Endothelial cell of umbilical vein (primary cell): ENCODE results near the gene CHMP5. TPM values are rescaled to one million over a fixed set of nuclear protein-coding genes. Genes with fewer than 3 reads are reported as not detected.

Experiments
- BruUV-seq: library from RNA; stranded (reverse); fragments of 400-500 nt; replicated peaks from 2 replicates; lab custom pipeline; 2021; lab: Mats Ljungman, UMichigan
- CTCF ChIA-PET: fragments of 300-600, 350-600 bp; sonication (Branson Sonifier 250); formaldehyde crosslinking; loops from one replicate; lab custom pipeline; 2021; ENCODE audit warnings: antibody characterized with exemption, inconsistent platforms; lab: Charles Lee
- POLR2A ChIA-PET: fragments of 300-600, 350-600 bp; sonication (Branson Sonifier 250); formaldehyde crosslinking; loops from one replicate; lab custom pipeline; 2021; ENCODE audit warnings: antibody characterized with exemption, inconsistent platforms; lab: Charles Lee
- DNase-seq: peaks from one replicate; pipeline ENCODE4 v3.0.0-alpha.2; 2011; ENCODE audit warnings: low read depth, low spot score
- FAIRE-seq: peaks from 2 replicates; lab custom pipeline; 2011; peaks lifted over from hg19 to GRCh38; lab: Jason Lieb, UNC
- H2AFZ ChIP-seq: 2 replicates; pipeline ENCODE4 v1.6.0; 2012; ENCODE audit warnings: low read depth, low read length, control low read depth, inconsistent platforms
- H3K27ac ChIP-seq: 2 replicates; pipeline ENCODE4 v1.5.1; 2011; ENCODE audit warnings: low read depth, mild to moderate bottlenecking, control low read depth, low read length, moderate library complexity; ENCODE audit not compliant: insufficient read depth
- H3K27me3 ChIP-seq, 2 experiments: 2 replicates each; pipeline versions ENCODE4 v1.6.0 to v1.6.1; 2011; ENCODE audit warnings: low read length in 2 of 2, mixed read lengths in 1 of 2; ENCODE audit not compliant: control insufficient read depth in 2 of 2, insufficient read depth in 2 of 2
- H3K36me3 ChIP-seq, 2 experiments: 2 replicates in 1 of 2; 3 replicates in 1 of 2; pipeline ENCODE4 v1.5.1; 2011; ENCODE audit warnings: low read length in 2 of 2, mild to moderate bottlenecking in 1 of 2, moderate library complexity in 1 of 2; ENCODE audit not compliant: control insufficient read depth in 2 of 2, insufficient read depth in 2 of 2; ENCODE audit errors: extremely low read depth in 1 of 2
- H3K4me1 ChIP-seq: 3 replicates; pipeline ENCODE4 v1.5.1; 2011; ENCODE audit warnings: mild to moderate bottlenecking, low read length; ENCODE audit not compliant: control insufficient read depth, insufficient read depth; ENCODE audit errors: extremely low read depth
- H3K4me2 ChIP-seq: 2 replicates; pipeline ENCODE4 v1.6.1; 2011; ENCODE audit warnings: low read length, control low read depth, mixed read lengths; ENCODE audit not compliant: insufficient read depth
- H3K4me3 ChIP-seq, 3 experiments: fragments of 200-600 bp in 1 of 3; sonication (generic), shearing (Covaris generic) in 1 of 3; replicated peaks in 1 of 3; 2 replicates each; pipeline ENCODE4 v1.5.1; 2011 to 2016; ENCODE audit warnings: control low read depth in 3 of 3, low read length in 3 of 3, mild to moderate bottlenecking in 2 of 3, inconsistent platforms in 1 of 3, low read depth in 1 of 3, moderate library complexity in 1 of 3; ENCODE audit not compliant: insufficient read depth in 1 of 3
- H3K79me2 ChIP-seq: 2 replicates; pipeline ENCODE4 v1.6.0; 2012; ENCODE audit warnings: low read length, inconsistent platforms; ENCODE audit not compliant: control insufficient read depth, insufficient read depth
- H3K9ac ChIP-seq: replicated peaks from 2 replicates; pipeline ENCODE3; 2011; ENCODE audit warnings: low read length, control low read depth; ENCODE audit not compliant: insufficient read depth; ENCODE audit errors: extremely low read depth
- H3K9me1 ChIP-seq: replicated peaks from 3 replicates; pipeline ENCODE4 v1.6.0; 2011; ENCODE audit warnings: mild to moderate bottlenecking, low read length; ENCODE audit not compliant: control insufficient read depth, insufficient read depth; ENCODE audit errors: extremely low read depth
- H3K9me3 ChIP-seq: replicated peaks from 2 replicates; pipeline ENCODE4 v1.5.1; 2012; ENCODE audit warnings: low read length, inconsistent platforms; ENCODE audit not compliant: control insufficient read depth, insufficient read depth
- H4K20me1 ChIP-seq: replicated peaks from 2 replicates; pipeline ENCODE3; 2011; ENCODE audit warnings: mild to moderate bottlenecking, low read length; ENCODE audit not compliant: control insufficient read depth, insufficient read depth; ENCODE audit errors: extremely low read depth
- CTCF ChIP-seq, 2 donors: IDR thresholded peaks; 1 replicate in 1 of 2; 2 replicates in 1 of 2; pipeline ENCODE4 v1.5.1; 2011; ENCODE audit warnings: low read length in 2 of 2, mild to moderate bottlenecking in 2 of 2, moderate library complexity in 2 of 2, control low read depth in 1 of 2, inconsistent platforms in 1 of 2, low read depth in 1 of 2; ENCODE audit not compliant: insufficient read depth in 1 of 2; ENCODE audit errors: extremely low read depth in 1 of 2
- EZH2 ChIP-seq: IDR thresholded peaks from 2 replicates; pipeline ENCODE4 v1.6.1; 2012; ENCODE audit warnings: borderline replicate concordance, low read depth, mild to moderate bottlenecking, moderate library complexity, low read length, inconsistent platforms; ENCODE audit not compliant: severe bottlenecking
- FOS ChIP-seq: IDR thresholded peaks from 2 replicates; pipeline ENCODE4 v1.6.1; 2011; ENCODE audit warnings: mild to moderate bottlenecking, low read length, moderate library complexity, borderline replicate concordance; ENCODE audit not compliant: insufficient read depth
- GATA2 ChIP-seq: IDR thresholded peaks from 2 replicates; pipeline ENCODE4 v1.7.0; 2011; ENCODE audit warnings: low read depth, mild to moderate bottlenecking, moderate library complexity, mixed read lengths, low read length; ENCODE audit not compliant: insufficient read length, insufficient read depth
- JUN ChIP-seq: IDR thresholded peaks from 2 replicates; pipeline ENCODE4 v1.6.1; 2011; ENCODE audit warnings: borderline replicate concordance, low read depth; ENCODE audit not compliant: insufficient read length, insufficient read depth
- MAX ChIP-seq: IDR thresholded peaks from 2 replicates; pipeline ENCODE4 v1.6.1; 2011; ENCODE audit not compliant: insufficient read depth, insufficient read length
- MYC ChIP-seq: IDR thresholded peaks from one replicate; pipeline ENCODE4 v1.6.1; 2011; ENCODE audit warnings: mild to moderate bottlenecking, low read depth, low read length
- POLR2A ChIP-seq: IDR thresholded peaks from 2 replicates; pipeline ENCODE4 v1.6.1; 2012; ENCODE audit warnings: low read depth, mild to moderate bottlenecking, control low read depth, low read length
- POLR2AphosphoS5 ChIP-seq: IDR thresholded peaks from 2 replicates; pipeline ENCODE4 v1.6.1; 2012; ENCODE audit warnings: low read depth, mild to moderate bottlenecking, control low read depth, low read length, moderate library complexity; ENCODE audit not compliant: insufficient read depth
- dilution Hi-C: fragments of 300-500 bp; cut with MboI; formaldehyde crosslinking; loops from one replicate; pipeline ENCODE4 v1.15.0; 2019; ENCODE audit warnings: low sequenced_read_pairs; ENCODE audit not compliant: extremely low pct_ligation_motif_present
- intact Hi-C: fragments of 100-400 bp; cut with micrococcal nuclease; formaldehyde crosslinking; loops from one replicate; pipeline ENCODE4 v1.10.0; 2022
- polyA plus RNA-seq, 4 experiments: library from polyadenylated mRNA; depleted of rRNA in 3 of 4; stranded (reverse) in 3 of 4; unstranded in 1 of 4; fragments of >200 nt; gene quantifications; 2 replicates each; pipeline versions ENCODE4 v1.2.1 to v1.2.3, GENCODE V29; 2011 to 2012; ENCODE audit warnings: missing spikeins in 1 of 4
- total RNA-seq: library from RNA; stranded (reverse); gene quantifications from 2 replicates; pipeline ENCODE4 v1.2.3, GENCODE V29; 2021

The CHMP5 gene
- total and polyA plus RNA-seq, 2 donors (not counting 3 experiments of a cell fraction or from before 2014, with no cell fraction given), result 33.2 to 55.8 TPM

GRCh38 chr9:33256236-33256635 is 8.6 kb upstream of the CHMP5 start:
- CTCF ChIA-PET, result no interaction called here
- DNase-seq, result no peak
- no peaks in the 10 kb centered on the region for H3K4me1 ChIP-seq
- no peaks in the 10 kb centered on the region for H4K20me1 ChIP-seq
- FAIRE-seq, result no peak
- no TSS peak for BruUV-seq
- no peak overlapping the region for H3K4me2 ChIP-seq
- H3K9me3 ChIP-seq, result no peaks in the 10 kb centered on the region
- H2AFZ ChIP-seq, result no peak overlapping the region
- peaks cover 45 to 55% of the 10 kb centered on the region in 2 experiments for H3K36me3 ChIP-seq
- no peak overlapping the region for H3K27ac ChIP-seq
- H3K27me3 ChIP-seq, result no peaks in the 10 kb centered on the region
- no peaks in the 10 kb centered on the region for H3K9me1 ChIP-seq
- no peak overlapping the region for H3K4me3 ChIP-seq
- peaks cover 2% of the 10 kb centered on the region for H3K79me2 ChIP-seq
- TF ChIP-seq POLR2A (no peak), CTCF (IDR thresholded peaks at IDR 0.05; ENCODE audit: extremely low read depth in 1 of 2, insufficient read depth in 1 of 2, low read depth in 1 of 2, low read length in 2 of 2) (no peak), MAX (no peak), EZH2 (no peak), GATA2 (no peak)
- no peak overlapping the region for H3K9ac ChIP-seq
- intact Hi-C loops (no loop called here), dilution Hi-C loops (no loop called here)
- POLR2A ChIA-PET, result no interaction called here

- Histone ChIP-seq H3K79me2 (peaks cover 6% of the 10 kb centered on the region), H3K9ac (no peak overlapping the region), H3K36me3 (peaks cover 49 to 57% of the 10 kb centered on the region in 2 experiments), H3K4me1 (no peaks in the 10 kb centered on the region), H3K4me2 (no peak overlapping the region), H4K20me1 (no peaks in the 10 kb centered on the region), H3K9me3 (no peaks in the 10 kb centered on the region), H2AFZ (no peak overlapping the region), H3K4me3 (no peak overlapping the region), H3K27ac (no peak overlapping the region), H3K27me3 (no peaks in the 10 kb centered on the region), H3K9me1 (no peaks in the 10 kb centered on the region)
- DNase-seq, result no peak
- no peak for TF ChIP-seq JUN
- TF ChIP-seq POLR2AphosphoS5, result no peak
- TF ChIP-seq MAX, result no peak
- no peak for TF ChIP-seq GATA2
- no peak for TF ChIP-seq POLR2A
- TF ChIP-seq EZH2, result no peak
- no peak for TF ChIP-seq FOS
- TF ChIP-seq MYC, result no peak
- no peak for TF ChIP-seq CTCF (IDR thresholded peaks at IDR 0.05; ENCODE audit: extremely low read depth in 1 of 2, insufficient read depth in 1 of 2, low read depth in 1 of 2, low read length in 2 of 2)
- no TSS peak for BruUV-seq
- intact Hi-C loops, result no loop called here
- no peak for FAIRE-seq
- CTCF ChIA-PET, result interaction anchor here (1.1 kb wide), 1 partner anchor 223 kb away, joined by 3 read pairs; no protein-coding TSS in a partner anchor
- dilution Hi-C loops, result no loop called here
- POLR2A ChIA-PET, result no interaction called here
Observed at GRCh38 chr9:33257276-33257675, 7.6 kb upstream of the CHMP5 start.
